AG09319 (cell line): ENCODE data around the gene SH3TC1.

Source experiments
- DNase-seq: peaks from one replicate; pipeline ENCODE4 v3.0.0-alpha.2; 2010; ENCODE audit warnings: low read depth; ENCODE audit errors: extremely low read depth
- TF ChIP-seq, protein P1 (sequence below): IDR thresholded peaks from 2 replicates; pipeline ENCODE4 v1.5.1; 2011; ENCODE audit warnings: low read depth, mild to moderate bottlenecking, inconsistent platforms, low read length, moderate library complexity

The SH3TC1 gene

DNA sequence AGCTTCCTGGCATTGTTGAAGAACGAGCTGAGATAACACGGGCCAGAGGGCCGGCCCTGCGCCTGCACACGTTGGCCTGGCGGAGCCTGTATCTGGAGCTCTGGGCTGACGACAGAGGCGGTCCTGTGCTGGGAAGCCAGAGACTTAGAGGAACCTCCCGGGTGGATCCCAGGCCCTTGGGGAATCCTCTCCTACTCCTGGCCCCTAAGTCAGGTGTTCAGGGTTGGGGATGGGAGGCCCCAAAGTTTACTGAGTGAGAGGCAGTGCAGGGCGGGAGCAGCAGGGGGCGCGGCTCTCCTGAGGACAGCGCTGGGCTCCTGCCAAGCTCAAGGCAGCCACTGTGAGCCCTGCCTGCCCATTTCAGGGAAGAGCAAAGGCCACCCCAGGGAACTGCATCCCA lies 68.0 kb downstream of the SH3TC1 start:
- TF ChIP-seq, protein P1, sequence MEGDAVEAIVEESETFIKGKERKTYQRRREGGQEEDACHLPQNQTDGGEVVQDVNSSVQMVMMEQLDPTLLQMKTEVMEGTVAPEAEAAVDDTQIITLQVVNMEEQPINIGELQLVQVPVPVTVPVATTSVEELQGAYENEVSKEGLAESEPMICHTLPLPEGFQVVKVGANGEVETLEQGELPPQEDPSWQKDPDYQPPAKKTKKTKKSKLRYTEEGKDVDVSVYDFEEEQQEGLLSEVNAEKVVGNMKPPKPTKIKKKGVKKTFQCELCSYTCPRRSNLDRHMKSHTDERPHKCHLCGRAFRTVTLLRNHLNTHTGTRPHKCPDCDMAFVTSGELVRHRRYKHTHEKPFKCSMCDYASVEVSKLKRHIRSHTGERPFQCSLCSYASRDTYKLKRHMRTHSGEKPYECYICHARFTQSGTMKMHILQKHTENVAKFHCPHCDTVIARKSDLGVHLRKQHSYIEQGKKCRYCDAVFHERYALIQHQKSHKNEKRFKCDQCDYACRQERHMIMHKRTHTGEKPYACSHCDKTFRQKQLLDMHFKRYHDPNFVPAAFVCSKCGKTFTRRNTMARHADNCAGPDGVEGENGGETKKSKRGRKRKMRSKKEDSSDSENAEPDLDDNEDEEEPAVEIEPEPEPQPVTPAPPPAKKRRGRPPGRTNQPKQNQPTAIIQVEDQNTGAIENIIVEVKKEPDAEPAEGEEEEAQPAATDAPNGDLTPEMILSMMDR: peak; percentile 63
- DNase-seq: no peak

DNA sequence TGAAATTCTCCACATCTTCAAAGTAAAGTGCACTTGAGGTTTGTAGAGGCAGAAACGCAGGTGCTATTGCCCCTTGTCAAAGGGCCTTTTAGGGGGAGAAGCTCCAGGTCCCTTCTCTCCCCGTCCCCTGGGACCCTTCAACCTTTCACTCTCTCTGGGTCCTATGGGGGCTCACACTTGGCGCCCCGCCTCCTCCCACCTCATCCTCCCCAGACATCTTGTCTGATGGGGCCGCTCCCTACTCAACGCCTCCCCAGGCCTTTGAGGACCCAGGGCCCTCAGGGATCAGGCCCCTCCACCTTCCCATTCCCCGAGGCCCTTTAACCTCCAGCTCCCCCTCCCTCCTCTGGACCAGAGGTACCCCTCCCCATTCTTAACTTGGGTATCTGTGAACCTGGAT lies 69.1 kb downstream of the SH3TC1 start:
- no peak for DNase-seq
- TF ChIP-seq, protein P1: no peak

DNA sequence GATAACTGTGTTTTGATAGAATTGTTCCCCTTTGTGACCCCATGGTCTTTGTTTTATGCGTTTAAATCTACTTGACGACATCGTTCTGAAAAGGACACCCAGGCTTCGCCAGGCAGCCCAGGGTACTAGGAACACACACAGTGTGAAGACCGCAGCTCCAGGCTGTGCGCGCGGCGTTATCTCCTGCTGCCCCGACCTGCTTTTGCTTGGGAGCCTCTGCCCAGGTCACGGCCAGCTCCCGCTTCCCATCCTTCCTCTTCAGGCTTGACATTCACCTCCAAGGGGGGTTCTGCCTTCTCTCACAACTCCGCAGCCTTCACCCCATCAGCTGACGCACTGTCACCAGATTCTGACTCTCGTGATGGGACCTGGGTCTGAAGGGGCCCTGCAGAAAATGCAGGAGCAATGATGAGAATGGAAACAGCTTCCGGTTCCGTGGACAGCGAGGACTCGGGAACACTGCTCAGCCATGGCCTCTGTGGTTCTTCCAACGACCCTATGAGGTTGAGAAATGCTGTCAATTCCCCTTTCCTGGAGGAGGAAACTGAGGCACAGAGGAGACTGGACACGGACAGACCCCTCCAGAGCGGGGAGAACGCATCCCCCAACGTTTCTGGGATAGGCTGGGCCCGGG lies 69.9 kb downstream of the SH3TC1 start:
- TF ChIP-seq, protein P1: no peak

DNA sequence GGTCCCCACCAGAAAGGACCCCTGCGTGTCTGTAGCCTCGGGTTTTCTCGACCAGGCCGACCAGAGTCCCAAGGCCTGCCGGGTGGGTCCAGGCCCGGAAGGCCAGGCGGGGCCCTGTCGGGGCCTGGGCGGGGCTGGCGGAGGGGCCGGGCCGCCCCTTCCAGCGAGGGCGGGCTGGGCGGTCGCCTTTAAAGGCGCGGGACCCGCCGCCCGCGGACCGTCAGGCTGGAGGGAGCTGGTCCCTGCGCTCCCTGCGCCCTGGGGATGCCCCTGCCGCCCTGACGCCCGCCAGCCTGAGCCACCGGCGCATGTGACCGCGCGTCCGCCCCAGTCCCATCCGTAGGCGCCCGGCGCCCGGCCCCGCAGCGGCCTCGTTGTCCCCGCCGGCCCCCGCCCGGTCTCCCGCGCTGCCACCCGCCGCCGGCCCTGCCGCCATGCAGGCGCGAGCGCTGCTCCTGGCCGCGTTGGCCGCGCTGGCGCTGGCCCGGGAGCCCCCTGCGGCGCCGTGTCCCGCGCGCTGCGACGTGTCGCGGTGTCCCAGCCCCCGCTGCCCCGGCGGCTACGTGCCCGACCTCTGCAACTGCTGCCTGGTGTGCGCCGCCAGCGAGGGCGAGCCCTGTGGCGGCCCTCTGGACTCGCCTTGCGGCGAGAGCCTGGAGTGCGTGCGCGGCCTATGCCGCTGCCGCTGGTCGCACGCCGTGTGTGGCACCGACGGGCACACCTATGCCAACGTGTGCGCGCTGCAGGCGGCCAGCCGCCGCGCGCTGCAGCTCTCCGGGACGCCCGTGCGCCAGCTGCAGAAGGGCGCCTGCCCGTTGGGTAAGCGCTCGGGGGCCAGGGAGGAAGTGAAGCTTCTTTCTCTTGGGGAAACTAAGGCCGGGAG lies 70.7 kb downstream of the SH3TC1 start, which contains the start of gene HTRA3:
TSS of gene HTRA3 (plus strand) at position 220 of the 883 bp plus-strand sequence. CDS start at position 435, 215 bp downstream.
- TF ChIP-seq, protein P1: no peak
- no peak for DNase-seq

More for the DNA sequence above, 69.9 kb downstream of the SH3TC1 start:
- no peak for DNase-seq

DNA sequence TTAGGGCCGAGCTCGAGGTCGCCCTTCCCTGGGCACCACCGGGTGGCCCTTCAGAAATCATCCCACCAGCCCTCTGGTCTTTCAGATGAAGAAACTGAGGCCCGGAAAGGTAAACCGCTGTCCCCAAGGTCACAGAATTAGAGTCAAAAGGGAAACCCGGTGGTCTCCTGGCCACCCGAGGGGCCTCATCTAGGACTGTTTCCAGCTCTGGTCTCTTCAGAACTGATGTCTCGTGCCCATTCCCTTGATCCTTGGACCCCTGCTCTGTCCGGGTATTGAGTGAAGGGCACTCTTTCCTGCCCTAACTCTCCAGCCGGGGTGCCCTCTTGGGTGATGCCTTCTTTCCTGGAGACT lies 71.3 kb downstream of the SH3TC1 start:
- DNase-seq: no peak
- TF ChIP-seq, protein P1: no peak

DNA sequence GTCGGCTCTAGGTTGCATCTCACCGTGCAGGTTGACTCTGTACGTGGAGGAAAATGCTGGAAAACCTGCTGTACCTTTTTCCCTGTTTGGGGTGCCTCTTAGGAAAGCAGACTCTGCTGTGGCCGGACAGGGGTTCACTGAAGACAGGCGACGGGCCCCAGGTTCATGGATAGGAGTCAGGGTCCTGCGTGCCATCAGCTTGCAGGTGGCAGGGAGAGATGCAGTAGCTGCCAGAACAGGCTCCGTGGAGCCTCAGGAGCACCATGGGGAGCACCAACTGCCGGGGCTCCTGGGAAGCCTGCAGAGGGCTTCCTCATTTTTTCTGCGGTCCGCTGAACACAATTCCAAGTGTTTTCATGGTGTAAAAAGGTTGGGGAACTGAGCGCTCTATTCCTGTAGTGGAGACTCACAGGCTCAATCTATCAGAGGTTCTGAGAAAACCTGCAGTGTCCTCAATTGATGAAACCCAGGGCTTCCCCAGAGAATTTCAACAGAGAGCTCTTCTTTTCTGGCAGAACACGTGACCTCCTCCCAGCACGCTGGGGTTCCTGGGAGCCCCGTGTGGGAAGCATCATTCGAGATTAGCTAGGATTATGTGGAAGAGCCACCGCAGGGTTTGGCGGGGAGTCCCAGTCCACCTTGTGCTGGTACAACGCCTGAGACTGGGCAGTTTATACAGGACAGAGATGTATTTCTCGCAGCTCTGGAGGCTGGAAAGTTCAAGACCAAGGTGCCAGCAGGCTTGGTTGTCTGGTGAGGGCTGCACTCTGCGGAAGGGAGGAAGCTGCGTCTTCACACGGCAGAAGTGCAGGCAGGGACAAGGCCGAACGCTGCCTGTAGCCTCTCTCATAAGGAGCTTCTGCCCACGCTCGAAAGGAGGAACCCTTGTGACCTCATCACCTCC lies 72.1 kb downstream of the SH3TC1 start:
- TF ChIP-seq, protein P1: no peak

More for the DNA sequence above, 72.1 kb downstream of the SH3TC1 start:
- DNase-seq: no peak
